ENCODE data around the gene ELF5.

ELF5 gene

GRCh38 chr11:34466802-34467488, 46.6 kb downstream of the ELF5 start:
- peaks cover 0 to 9% of the 10 kb centered on the region in 2 donors for H3K9me3 ChIP-seq (ENCODE audit: control insufficient read depth in 1 of 2, low read length in 2 of 2)
- peaks cover 75 to 91% of the 10 kb centered on the region in 2 donors for H3K36me3 ChIP-seq (ENCODE audit: control insufficient read depth in 1 of 2, insufficient read depth in 2 of 2, low read length in 2 of 2)
- H3K4me1 ChIP-seq (ENCODE audit: control insufficient read depth in 1 of 2, insufficient read depth in 2 of 2, low read length in 2 of 2), result no peaks in the 10 kb centered on the region
- H3K27ac ChIP-seq (ENCODE audit: low read length), result no peak overlapping the region
- H3K27me3 ChIP-seq (ENCODE audit: low read depth, low read length), result no peaks in the 10 kb centered on the region
- H3K4me3 ChIP-seq (ENCODE audit: low read depth in 1 of 2, low read length in 2 of 2), result no peak overlapping the region

GRCh38 chr11:34464591-34465051, 49.0 kb downstream of the ELF5 start:
- Histone ChIP-seq H3K9me3 (ENCODE audit: control insufficient read depth in 1 of 2, low read length in 2 of 2) (peaks cover 0 to 9% of the 10 kb centered on the region in 2 donors), H3K4me1 (ENCODE audit: control insufficient read depth in 1 of 2, insufficient read depth in 2 of 2, low read length in 2 of 2) (no peaks in the 10 kb centered on the region), H3K27ac (ENCODE audit: low read length) (no peak overlapping the region), H3K4me3 (ENCODE audit: low read depth in 1 of 2, low read length in 2 of 2) (no peak overlapping the region), H3K36me3 (ENCODE audit: control insufficient read depth in 1 of 2, insufficient read depth in 2 of 2, low read length in 2 of 2) (peaks cover 58 to 81% of the 10 kb centered on the region in 2 donors), H3K27me3 (ENCODE audit: low read depth, low read length) (no peaks in the 10 kb centered on the region)

GRCh38 chr11:34461215-34461614, 52.4 kb downstream of the ELF5 start:
- Histone ChIP-seq H3K36me3 (ENCODE audit: control insufficient read depth in 1 of 2, insufficient read depth in 2 of 2, low read length in 2 of 2) (peaks cover 61 to 79% of the 10 kb centered on the region in 2 donors), H3K4me3 (ENCODE audit: low read depth in 1 of 2, low read length in 2 of 2) (no peak overlapping the region), H3K27me3 (ENCODE audit: low read depth, low read length) (no peaks in the 10 kb centered on the region), H3K9me3 (ENCODE audit: control insufficient read depth in 1 of 2, low read length in 2 of 2) (peaks cover 0 to 6% of the 10 kb centered on the region in 2 donors), H3K4me1 (ENCODE audit: control insufficient read depth in 1 of 2, insufficient read depth in 2 of 2, low read length in 2 of 2) (no peaks in the 10 kb centered on the region), H3K27ac (ENCODE audit: low read length) (no peak overlapping the region)

GRCh38 chr11:34460278-34460677, 53.3 kb downstream of the ELF5 start:
- H3K4me3 ChIP-seq (ENCODE audit: low read depth in 1 of 2, low read length in 2 of 2), result no peak overlapping the region
- H3K36me3 ChIP-seq (ENCODE audit: control insufficient read depth in 1 of 2, insufficient read depth in 2 of 2, low read length in 2 of 2), result peaks cover 62 to 79% of the 10 kb centered on the region in 2 donors

GRCh38 chr11:34459507-34460162, 54.0 kb downstream of the ELF5 start:
- no peaks in the 10 kb centered on the region for H3K4me1 ChIP-seq (ENCODE audit: control insufficient read depth in 1 of 2, insufficient read depth in 2 of 2, low read length in 2 of 2)
- H3K4me3 ChIP-seq (ENCODE audit: low read depth in 1 of 2, low read length in 2 of 2), result no peak overlapping the region
- H3K36me3 ChIP-seq (ENCODE audit: control insufficient read depth in 1 of 2, insufficient read depth in 2 of 2, low read length in 2 of 2), result peaks cover 65 to 77% of the 10 kb centered on the region in 2 donors
- H3K9me3 ChIP-seq (ENCODE audit: control insufficient read depth in 1 of 2, low read length in 2 of 2), result no peaks in the 10 kb centered on the region
- H3K27me3 ChIP-seq (ENCODE audit: low read depth, low read length), result no peaks in the 10 kb centered on the region
- no peak overlapping the region for H3K27ac ChIP-seq (ENCODE audit: low read length)

More at GRCh38 chr11:34460278-34460677, 53.3 kb downstream of the ELF5 start:
- H3K9me3 ChIP-seq (ENCODE audit: control insufficient read depth in 1 of 2, low read length in 2 of 2), result no peaks in the 10 kb centered on the region
- H3K27ac ChIP-seq (ENCODE audit: low read length), result no peak overlapping the region
- no peaks in the 10 kb centered on the region for H3K4me1 ChIP-seq (ENCODE audit: control insufficient read depth in 1 of 2, insufficient read depth in 2 of 2, low read length in 2 of 2)
- H3K27me3 ChIP-seq (ENCODE audit: low read depth, low read length), result no peaks in the 10 kb centered on the region

GRCh38 chr11:34458525-34458924, 55.1 kb downstream of the ELF5 start:
- no peaks in the 10 kb centered on the region for H3K27me3 ChIP-seq (ENCODE audit: low read depth, low read length)
- H3K4me1 ChIP-seq (ENCODE audit: control insufficient read depth in 1 of 2, insufficient read depth in 2 of 2, low read length in 2 of 2), result no peaks in the 10 kb centered on the region
- H3K9me3 ChIP-seq (ENCODE audit: control insufficient read depth in 1 of 2, low read length in 2 of 2), result no peaks in the 10 kb centered on the region
- no peak overlapping the region for H3K27ac ChIP-seq (ENCODE audit: low read length)
- H3K4me3 ChIP-seq (ENCODE audit: low read depth in 1 of 2, low read length in 2 of 2), result no peak overlapping the region
- peaks cover 64 to 77% of the 10 kb centered on the region in 2 donors for H3K36me3 ChIP-seq (ENCODE audit: control insufficient read depth in 1 of 2, insufficient read depth in 2 of 2, low read length in 2 of 2)

GRCh38 chr11:34457607-34458006, 56.0 kb downstream of the ELF5 start:
- Histone ChIP-seq H3K36me3 (ENCODE audit: control insufficient read depth in 1 of 2, insufficient read depth in 2 of 2, low read length in 2 of 2) (peaks cover 66 to 77% of the 10 kb centered on the region in 2 donors), H3K4me3 (ENCODE audit: low read depth in 1 of 2, low read length in 2 of 2) (no peak overlapping the region), H3K4me1 (ENCODE audit: control insufficient read depth in 1 of 2, insufficient read depth in 2 of 2, low read length in 2 of 2) (no peaks in the 10 kb centered on the region), H3K9me3 (ENCODE audit: control insufficient read depth in 1 of 2, low read length in 2 of 2) (no peaks in the 10 kb centered on the region), H3K27me3 (ENCODE audit: low read depth, low read length) (no peaks in the 10 kb centered on the region), H3K27ac (ENCODE audit: low read length) (no peak overlapping the region)

- H3K27me3 ChIP-seq (ENCODE audit: low read depth, low read length), result no peaks in the 10 kb centered on the region
- no peak overlapping the region for H3K4me3 ChIP-seq (ENCODE audit: low read depth in 1 of 2, low read length in 2 of 2)
- H3K9me3 ChIP-seq (ENCODE audit: control insufficient read depth in 1 of 2, low read length in 2 of 2), result no peaks in the 10 kb centered on the region
- no peaks in the 10 kb centered on the region for H3K4me1 ChIP-seq (ENCODE audit: control insufficient read depth in 1 of 2, insufficient read depth in 2 of 2, low read length in 2 of 2)
- no peak overlapping the region for H3K27ac ChIP-seq (ENCODE audit: low read length)
- peaks cover 84 to 88% of the 10 kb centered on the region in 2 donors for H3K36me3 ChIP-seq (ENCODE audit: control insufficient read depth in 1 of 2, insufficient read depth in 2 of 2, low read length in 2 of 2)
Measured at GRCh38 chr11:34454308-34455032, 59.1 kb downstream of the ELF5 start.

- Histone ChIP-seq H3K4me1 (ENCODE audit: control insufficient read depth in 1 of 2, insufficient read depth in 2 of 2, low read length in 2 of 2) (peaks cover 0 to 7% of the 10 kb centered on the region in 2 donors), H3K27me3 (ENCODE audit: low read depth, low read length) (no peaks in the 10 kb centered on the region), H3K9me3 (ENCODE audit: control insufficient read depth in 1 of 2, low read length in 2 of 2) (no peaks in the 10 kb centered on the region), H3K4me3 (ENCODE audit: low read depth in 1 of 2, low read length in 2 of 2) (no peak overlapping the region), H3K27ac (ENCODE audit: low read length) (no peak overlapping the region), H3K36me3 (ENCODE audit: control insufficient read depth in 1 of 2, insufficient read depth in 2 of 2, low read length in 2 of 2) (peaks cover 56 to 58% of the 10 kb centered on the region in 2 donors)
Measured at GRCh38 chr11:34451053-34451452, 62.5 kb downstream of the ELF5 start.

GRCh38 chr11:34449013-34449412, 64.6 kb downstream of the ELF5 start:
- peaks cover 0 to 12% of the 10 kb centered on the region in 2 donors for H3K4me1 ChIP-seq (ENCODE audit: control insufficient read depth in 1 of 2, insufficient read depth in 2 of 2, low read length in 2 of 2)
- no peak overlapping the region for H3K27ac ChIP-seq (ENCODE audit: low read length)
- H3K27me3 ChIP-seq (ENCODE audit: low read depth, low read length), result no peaks in the 10 kb centered on the region
- H3K36me3 ChIP-seq (ENCODE audit: control insufficient read depth in 1 of 2, insufficient read depth in 2 of 2, low read length in 2 of 2), result peaks cover 38 to 41% of the 10 kb centered on the region in 2 donors
- no peak overlapping the region for H3K4me3 ChIP-seq (ENCODE audit: low read depth in 1 of 2, low read length in 2 of 2)
- H3K9me3 ChIP-seq (ENCODE audit: control insufficient read depth in 1 of 2, low read length in 2 of 2), result no peaks in the 10 kb centered on the region

Data from muscle layer of duodenum (tissue), 2 donors.